A204.1 (cell line): ENCODE data around the gene CORO2B.

Experiments used
- FAIRE-seq: peaks from 2 replicates; lab custom pipeline; 2012; peaks lifted over from hg19 to GRCh38; lab: Jason Lieb, UNC

Gene CORO2B

DNA sequence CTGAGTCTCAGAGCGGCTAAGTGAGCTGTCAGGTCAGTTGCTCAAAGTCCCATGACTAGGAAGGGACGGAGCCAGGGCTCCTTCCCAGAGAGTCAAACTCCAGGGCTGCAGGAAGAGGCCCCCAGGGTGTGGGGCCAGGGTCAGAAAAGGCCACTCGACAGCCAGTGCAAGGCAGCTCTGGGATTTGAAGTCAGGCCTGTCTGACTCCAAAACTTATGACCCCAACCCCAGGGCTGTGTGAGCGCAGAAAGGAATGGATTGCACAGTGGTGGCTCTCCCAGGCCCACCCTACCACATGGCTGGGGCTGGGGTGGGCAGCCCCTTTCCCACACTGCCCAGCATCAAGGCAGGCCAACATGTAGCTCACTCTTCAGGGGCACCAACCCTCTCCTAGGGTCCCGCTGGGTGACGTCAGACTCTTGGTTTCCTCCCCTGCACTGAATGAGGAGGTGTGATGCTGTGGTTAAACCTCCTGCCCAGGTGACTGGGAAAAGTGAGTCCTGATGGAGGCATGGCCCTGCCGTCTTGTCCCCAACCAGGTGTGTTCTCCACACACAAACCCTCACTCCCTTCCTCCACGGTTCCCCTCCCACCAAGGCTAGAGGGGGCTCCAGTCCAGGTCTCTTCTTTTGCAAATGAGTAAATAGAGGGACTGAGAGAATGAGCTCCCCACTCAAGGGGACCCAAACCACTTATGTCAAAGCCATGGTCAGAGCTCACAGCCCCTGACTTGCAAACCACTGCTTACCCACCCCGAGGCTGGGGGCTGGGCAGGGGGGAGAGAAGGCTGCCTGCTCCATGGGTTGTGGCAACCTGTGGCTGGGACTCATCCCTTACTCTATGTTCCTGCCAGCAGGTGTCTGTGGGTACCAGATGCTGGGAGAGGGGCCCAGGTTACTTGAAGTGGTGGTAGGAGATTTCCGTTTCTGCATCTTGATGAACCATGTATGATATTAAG, 23.8 kb upstream of the CORO2B start:
- FAIRE-seq: no peak

DNA sequence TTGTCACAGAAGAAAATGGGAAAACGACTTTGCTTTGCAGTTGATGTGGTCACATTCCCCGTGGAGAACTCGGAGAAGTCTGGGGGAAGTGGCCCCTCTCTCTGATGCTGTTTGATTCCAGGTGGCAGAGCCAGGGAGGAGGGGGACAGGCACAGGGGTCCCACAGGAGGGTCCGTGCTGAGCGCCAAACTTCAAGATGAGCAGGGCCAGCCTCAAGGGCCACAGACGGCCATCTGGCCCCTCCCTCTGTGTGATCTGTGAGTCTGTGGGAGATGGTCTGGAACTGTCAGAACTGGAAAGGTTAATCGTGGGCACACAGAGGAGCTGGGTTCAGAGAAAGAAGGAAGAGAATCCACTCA, 23.1 kb upstream of the CORO2B start:
- FAIRE-seq: no peak

DNA sequence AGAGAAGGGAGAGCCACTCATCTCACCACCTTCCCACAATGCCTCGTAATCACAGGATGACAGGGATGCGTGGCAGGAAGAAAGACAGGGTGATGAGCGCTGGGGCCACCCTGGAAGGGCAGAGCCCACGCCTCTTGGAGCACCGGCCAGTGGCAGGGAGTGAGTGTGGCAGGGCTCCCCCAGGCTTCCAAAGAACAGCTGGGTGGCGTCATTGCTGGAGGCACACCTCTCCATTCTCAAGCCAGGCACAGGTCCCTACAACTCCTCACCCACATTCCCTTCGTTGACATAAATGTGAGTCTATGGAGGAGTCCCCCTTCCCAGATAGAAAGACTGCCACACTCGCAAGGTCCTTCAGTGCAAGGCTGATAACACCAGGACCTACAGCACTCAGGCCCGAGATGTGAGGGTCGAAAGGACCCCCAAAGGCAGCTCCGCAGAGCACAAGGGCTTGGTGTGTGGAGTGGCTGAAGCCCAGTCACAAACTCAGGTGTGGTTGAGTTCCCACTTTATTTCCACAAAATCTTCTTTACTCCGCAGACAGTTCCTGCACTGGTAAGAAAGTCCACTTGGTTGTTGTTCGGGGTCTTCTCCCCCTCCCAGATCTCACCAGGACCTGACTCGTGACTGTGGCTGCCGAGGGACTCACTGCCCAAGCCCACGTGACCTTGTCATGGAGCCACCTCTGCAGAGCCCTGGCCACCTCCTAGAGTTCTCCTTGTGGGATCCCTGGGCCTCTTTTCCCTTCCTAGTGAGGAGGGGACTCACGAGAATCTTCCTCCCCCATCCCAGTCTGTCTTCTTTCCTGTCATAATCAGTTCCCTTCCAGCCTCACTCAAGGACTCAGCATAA, 22.4 kb upstream of the CORO2B start:
- FAIRE-seq: no peak

DNA sequence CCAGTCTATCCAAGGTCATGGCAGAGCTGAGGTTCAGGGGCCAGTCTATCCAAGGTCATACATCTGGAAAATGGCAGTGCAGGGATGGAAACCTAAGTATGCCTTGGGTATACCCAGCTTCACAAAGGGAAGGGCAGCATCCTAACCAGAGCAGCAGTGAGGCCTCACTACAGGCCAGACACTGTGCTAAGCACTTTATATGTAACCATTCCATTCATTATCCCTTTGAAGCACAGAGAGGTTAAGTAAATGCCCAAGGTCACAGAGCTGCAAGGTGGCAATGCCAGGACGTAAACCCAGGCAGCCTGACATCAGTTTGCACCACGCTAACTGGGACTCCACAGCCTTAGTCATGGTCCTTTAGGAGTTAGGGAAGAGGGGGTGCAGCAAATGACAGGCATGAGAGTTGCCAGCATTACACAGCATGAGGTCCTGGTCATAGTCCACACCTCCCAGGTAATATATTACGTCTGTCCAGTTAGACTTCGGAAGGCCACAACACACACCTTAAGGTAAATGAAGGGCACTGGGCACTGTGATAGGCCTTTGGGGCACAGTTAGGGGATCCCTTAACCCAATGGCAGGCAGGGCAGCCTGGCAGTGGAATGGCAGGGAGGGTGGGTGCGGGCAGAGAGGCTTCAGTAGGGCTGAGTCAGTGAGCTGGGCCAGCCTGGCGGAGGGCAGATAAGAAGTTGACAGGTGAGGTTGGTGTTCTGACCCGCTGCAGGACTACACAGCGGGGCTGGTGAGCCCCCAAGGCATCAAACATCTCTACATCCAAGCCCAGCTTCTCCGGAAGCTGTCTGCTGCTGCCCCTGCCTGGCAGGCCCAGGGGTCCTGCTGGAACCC, 21.1 kb upstream of the CORO2B start:
- no peak for FAIRE-seq

DNA sequence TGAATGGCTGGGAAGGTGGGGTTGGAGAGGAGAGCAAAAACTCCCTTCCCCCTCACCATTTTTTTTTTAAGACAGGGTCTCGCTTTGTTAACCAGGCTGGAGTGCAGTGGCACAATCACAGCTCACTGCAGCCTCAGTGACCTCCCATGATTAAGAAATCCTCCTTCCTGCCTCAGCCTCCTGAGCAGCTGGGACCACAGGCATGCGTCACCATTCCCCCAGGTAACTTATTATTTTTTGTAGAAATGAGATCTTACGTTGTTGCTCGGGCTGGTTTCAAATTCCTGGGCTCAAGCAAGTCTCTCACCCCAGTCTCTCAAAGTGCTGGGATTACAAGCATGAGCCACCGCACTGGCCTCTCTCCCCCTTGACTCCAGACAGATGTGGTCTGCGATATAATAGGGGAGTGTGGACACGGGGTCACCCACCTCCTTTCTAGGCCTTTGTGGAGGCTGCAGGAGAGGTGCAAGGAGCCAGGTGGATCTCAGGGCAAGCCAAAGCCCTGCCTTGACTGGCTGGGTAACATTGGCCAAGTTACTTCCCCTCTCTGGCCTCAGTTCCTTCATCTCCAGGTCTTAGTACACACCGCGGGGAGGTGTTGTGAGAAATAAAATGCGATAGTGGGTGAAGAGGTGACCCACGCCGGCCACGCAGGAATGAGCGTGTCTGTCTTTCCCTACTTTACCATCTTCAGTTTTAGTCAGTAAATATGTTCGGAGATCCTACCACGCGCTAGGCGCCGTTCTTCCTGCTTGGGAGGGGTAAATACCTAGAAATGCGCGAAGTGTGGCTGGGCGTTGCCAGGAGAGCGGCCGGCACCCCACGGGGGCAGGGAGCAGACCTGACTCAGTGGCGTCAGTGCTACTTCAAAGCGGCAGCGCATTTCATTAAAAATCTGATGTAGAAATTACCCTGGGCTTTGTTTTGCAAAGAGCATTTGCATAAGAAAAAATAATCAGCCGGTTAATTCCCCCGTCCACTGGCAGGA, 20.2 kb upstream of the CORO2B start:
- no peak for FAIRE-seq

DNA sequence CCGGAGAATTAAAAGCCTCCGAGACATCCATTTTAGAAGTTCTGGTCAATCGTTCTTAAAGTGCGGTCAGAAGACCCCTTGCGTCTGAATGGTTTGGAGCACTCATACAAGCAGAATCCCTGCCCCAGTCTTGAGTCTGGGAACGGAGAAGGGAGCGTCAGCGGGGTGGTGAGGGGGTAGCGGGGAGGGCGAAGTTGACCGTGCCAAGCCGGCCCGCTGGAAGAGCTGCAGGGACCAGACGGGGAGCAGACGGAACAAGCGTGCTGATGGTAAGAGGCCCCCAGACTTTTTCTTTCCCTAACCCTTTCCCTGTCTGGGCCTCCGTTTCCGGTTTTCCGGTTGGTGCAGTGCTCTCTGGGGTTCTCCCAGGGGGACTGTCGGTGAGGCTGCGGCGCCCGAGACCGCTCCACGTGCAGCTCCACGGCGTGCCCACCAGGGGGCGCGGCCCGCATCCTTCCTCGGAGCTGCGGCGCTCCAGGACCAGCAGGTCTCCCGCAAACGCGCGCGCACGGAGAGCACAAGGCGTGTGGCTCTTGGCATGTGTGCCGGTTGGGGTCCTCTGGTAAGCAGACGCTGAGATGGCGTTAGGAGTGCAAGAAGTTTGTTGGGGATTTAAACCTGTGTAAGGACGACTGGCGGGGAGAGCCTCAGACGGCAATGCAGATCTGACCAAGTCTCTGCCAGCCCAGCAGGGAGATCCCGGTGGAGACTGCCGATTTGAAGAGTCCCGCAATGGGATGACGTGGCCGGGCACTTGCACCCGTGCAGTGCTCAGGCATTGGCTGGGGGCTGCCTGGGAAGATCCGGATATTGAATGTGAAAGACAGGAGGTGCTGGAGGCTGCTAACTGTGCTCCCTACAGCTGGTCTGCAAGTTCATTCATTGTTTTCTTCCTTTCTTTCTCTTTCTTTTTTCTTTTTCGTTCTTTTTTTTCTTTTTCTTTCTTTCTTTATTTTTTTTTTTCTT, 19.2 kb upstream of the CORO2B start:
- no peak for FAIRE-seq

DNA sequence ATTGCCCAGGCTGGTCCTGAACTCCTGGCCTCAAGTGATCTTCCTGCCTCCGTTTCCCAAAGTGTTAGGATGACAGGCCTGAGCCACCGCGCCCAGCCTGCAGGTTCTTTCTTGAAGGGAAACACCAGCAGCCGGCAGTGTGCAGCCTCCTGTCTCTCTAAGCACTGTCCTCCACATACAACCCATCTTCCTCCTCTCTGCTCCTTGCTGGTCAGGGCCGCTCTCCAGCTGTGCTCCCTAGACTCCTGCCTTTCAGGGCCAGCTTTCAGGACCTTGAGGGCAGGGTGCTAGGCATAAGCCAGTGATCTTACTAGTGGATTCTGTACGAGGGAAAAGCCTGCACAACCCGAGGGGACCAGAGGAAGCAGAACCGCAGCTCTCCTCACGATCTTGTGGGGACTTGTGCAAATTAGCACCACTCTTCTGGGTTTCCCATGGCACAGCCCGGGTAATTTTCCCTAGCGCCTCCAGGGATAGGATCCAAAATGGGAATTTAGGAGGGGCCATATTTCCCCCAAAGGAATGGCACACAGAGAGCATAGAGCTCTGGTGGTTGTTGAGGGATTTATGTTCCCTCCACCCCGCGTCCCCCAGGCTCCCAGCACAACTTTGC, 18.2 kb upstream of the CORO2B start:
- no peak for FAIRE-seq

DNA sequence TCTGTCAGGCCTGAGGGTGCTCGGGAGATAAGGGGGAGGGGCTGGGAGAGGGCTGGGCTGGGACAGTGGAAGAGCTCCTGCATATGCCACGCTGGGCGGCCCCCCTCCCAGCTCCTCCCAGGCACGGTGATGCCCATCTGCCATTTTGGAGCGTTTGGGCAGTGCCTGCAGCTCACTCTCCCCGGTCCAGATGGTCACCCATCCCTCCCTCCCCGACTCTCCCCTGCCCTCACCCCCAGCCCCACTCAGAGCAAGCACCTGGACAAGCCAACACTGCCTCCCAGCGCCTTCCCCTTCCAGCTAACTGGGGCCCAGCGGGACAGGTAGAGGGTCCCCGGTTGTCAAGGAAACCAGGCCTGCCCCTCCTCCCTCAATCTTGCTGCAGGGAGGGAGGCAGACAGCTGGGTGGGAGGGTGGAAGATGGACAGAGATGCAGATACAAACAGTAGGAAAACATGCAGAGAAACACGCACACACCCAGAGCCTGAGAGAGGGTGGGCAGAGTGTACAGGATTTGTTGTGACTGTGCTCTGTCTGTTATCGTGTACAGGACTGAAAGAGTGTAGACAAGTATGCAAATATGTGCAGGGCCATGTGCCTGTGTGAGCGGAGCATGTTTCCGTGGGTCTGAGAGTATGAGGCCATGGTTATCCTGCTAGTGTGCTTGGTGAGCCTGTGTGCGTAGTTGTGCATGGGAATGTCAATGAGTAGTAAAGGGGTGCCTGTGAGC, 17.5 kb upstream of the CORO2B start:
- no peak for FAIRE-seq

DNA sequence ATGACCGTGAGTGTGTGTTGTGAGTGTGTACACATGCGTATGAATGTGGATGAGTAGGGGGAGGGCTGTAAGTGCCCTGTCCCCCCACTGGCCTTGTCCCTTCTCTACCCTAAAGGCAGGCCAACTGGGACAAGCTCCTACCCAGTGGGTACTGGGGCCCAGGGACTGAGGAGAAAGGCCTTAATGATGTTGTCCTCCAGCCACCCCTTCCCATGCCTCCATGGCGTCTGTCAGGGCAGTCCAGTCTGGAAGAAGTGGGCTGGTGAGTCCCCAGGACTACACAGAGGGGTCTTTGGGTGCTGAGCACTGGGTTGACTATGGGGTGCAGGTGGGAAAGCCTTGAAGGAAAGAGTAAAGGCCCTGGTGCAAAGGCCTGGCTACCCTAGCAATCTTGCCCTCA, 16.9 kb upstream of the CORO2B start:
- FAIRE-seq: no peak

DNA sequence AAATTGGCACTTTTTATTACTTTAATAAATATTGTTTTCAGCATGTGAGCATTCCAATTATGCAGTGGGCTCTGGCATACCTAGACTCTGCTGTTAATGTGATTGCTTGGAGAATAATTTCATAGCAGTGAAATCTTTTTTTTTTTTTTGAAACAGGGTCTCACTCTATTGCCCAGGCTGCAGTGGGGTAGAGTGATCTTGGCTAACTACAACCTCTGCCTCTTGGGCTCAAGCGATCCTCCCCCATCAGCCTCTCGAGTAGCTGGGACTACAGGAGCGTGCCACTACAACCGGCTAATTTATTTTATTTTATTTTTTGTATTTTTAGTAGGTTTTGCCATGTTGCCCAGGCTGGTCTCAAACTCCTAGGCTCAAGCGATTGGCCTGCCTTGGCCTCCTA, 14.6 kb upstream of the CORO2B start:
- no peak for FAIRE-seq

DNA sequence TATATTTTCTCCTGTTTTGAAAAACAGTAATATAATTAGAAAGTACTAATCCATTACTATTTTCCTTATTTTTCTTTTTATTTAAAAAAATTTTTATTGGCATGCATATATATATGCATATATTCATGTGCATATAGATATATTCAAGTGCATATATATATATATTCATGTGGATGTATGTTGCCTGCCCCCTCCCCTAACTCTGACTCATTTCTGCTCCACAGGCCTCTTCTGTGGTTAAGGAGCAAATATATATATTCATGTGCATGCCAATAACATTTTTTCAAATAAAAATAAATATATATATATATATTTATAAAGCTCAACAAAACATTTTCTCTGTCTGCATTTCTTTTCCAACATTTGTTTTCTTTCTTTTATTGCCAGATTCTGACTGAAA, 13.6 kb upstream of the CORO2B start:
- FAIRE-seq: no peak

DNA sequence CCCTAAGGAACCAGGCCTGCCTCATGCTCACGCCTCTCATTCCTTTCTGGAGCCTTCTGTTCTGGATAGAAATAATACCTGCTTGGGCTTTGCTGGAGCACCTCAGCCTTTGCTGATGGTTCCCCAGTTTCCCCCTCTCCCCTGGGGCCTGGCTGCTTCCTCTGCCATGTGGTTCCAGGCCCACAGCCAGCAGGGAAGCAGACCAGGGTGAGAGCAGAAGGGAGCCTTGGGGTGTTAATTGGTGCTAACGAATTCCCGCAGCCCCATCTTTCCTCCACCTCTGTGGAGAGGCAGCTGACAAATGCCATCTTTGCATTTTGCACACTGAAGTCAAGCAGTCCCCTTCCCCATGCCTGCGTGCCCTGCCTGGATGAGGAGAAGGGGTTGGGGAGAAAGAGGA, 13.1 kb upstream of the CORO2B start:
- no peak for FAIRE-seq

DNA sequence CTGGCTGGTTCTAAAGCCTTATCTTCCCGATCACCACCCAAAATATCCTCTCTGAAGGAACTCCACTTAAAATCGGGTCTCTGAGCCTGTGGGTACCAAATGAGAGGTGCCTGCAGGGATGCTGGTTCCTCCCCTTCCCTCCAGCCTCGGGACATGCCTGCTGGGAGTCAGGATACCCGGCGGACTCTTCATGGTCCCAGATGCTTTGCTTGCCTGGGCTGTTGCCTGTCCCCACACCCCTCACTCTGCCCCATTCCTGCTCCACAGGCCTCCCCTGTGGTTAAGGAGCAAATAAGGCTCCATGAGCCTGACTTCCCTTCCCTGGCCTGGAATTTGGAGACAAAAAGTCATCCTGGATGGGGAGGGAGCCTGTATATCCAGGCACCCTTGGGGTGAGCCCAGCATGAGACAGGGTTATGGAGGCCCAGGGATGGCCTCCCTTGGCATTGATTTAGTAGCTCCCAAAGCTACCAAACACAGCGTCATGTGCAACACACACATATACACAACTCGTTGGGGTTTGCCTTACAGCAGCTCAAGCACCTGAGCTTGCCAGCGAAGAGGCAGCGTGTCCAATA, 12.3 kb upstream of the CORO2B start:
- FAIRE-seq: no peak

DNA sequence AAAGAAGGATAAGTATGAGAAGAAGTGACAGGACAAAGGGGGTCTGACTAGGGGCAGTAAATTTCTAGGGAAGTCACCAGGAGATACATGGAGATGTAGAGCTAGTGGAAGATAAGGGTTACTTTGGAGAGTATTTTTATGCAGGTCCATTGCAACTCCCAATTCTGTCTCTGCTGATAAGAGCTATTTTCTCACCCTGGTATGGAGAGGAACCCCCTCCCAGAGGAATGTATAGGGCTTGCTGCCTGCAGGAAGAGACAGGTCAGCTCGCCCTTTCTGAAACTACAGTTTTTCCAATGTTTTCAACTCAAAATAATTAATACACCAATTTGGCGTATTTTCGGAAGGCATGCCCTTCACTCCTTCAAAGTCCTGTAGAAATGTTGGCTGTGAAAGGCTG, 11.4 kb upstream of the CORO2B start:
- no peak for FAIRE-seq

DNA sequence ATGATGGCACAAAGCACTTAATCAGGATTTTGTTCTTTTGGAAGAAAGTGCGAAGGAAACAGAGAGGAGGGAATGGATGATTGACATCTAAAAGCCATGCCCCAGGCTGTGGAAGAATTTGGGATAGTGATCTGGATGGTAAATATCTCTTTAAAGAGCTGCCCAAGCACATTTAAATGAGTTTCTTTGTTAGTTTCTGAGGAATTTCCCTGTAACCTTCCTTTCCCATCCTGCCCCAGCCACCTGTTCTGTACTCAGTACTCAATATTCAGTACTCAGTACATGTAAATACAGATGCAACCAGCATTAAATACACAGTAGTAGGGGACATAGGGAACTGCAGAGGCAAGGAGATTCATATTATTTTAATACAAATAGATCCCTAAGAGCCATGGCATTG, 7.8 kb upstream of the CORO2B start:
- no peak for FAIRE-seq

DNA sequence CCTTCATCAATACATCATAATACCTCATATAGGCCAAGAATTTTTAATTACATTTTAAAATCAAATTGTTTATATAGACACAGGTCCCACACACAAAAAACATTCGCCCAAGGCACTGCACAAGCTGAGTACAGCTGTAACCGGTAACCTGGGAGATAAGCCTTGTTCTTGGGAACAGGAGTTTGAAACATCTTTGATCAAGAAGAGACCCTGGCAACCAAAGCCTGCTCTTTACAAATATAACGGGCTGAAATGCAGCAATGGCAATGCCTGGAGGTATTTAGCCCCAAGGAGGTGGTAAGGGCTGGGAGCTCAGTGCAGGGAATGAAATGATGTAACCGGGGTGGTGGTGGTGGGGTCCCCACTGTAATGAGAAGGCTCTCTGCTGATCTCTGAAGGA, 7.2 kb upstream of the CORO2B start:
- FAIRE-seq: no peak

DNA sequence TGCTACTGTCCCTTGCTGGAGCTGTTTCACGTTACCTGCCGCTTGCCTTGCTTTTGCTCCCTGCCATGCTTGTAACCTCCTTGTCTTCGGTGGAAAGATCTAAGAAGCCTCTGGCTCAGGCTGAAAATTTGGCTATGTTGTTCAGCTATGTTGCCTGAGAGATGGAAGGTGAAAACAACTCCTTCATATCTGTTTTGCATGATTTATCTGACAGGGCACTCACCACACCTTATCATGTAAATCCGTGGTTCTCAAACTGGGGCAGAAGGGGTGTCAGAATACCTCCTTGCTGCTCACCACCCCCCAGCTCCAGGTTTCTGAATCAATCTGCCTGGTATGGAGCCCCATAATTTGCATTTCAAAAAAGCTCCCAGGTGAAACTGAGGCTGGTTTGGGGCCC, 6.5 kb upstream of the CORO2B start:
- FAIRE-seq: no peak

DNA sequence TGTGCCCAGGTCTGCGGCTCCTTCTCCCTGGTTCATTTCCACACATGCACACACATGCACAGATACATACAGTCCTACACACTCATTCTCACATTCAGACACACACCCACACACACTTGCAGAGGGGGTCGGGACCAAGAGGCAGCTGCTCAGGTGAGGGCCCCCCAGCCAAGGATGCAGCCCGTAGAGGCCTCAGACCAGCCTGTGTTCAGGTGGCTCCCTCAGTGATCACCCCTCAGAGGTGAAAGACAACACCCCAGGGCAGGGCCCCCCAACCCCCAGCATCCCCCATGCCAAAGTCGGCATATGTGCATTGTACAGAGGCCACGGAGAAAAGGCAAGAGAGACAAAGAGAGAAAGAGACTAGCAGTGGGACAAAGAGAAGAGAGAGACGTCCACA, 5.9 kb upstream of the CORO2B start:
- no peak for FAIRE-seq

DNA sequence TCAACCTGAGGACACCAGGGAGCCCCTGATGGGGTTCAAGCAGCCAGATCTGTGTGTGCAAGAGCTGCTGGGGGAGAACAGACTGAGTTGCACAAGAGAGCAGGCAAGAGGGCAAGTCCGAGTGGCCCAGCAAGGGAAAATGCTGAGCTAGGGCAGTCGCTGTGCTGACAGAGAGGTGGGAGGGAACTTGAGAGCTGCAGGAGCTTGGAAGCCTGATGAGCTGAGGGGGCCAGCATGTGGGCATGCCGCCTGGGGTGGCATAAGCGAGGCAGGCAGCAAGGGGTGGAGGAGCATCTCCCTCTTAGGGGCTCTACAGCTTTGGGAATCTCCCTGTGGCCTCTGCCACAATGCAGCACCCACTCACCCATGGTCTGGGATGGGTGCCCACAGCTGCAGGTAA, 4.7 kb upstream of the CORO2B start:
- no peak for FAIRE-seq
